H1 (cell line): ENCODE results near the gene HS3ST1. TPM values are rescaled to one million over a fixed set of nuclear protein-coding genes. Genes with fewer than 3 reads are reported as not detected.

ENCODE experiments used
- ASH2L ChIP-seq: fragments of 200-600, 300-600 bp; sonication (generic); IDR thresholded peaks from one replicate; pipeline ENCODE4 v1.7.1; 2017; ENCODE audit warnings: low read length
- EZH2 ChIP-seq: fragments of 200-600 bp; sonication (generic); IDR thresholded peaks from 2 replicates; pipeline ENCODE4 v1.7.1; 2012; ENCODE audit warnings: low read depth, mild to moderate bottlenecking, moderate library complexity, low read length, inconsistent platforms; ENCODE audit not compliant: severe bottlenecking
- GTF2F1 ChIP-seq: IDR thresholded peaks from 2 replicates; pipeline ENCODE4 v1.6.1; 2012; ENCODE audit warnings: low read depth, low read length, improper control_type of control experiment, borderline replicate concordance
- HDAC6 ChIP-seq: IDR thresholded peaks from one replicate; pipeline ENCODE4 v1.7.1; 2012; ENCODE audit warnings: low read depth, mild to moderate bottlenecking, inconsistent platforms, low read length, moderate library complexity
- polyA plus RNA-seq, 7 experiments: library from polyadenylated mRNA; depleted of rRNA in 3 of 7; stranded (reverse) in 5 of 7; unstranded in 2 of 7; fragments of >200 nt in 5 of 7; fragments of 200-250 nt in 2 of 7; gene quantifications; 1 replicate in 5 of 7; 2 replicates in 1 of 7; 4 replicates in 1 of 7; pipeline versions ENCODE4 v1.2.1 to v1.2.3, GENCODE V29; 2011 to 2013; ENCODE audit warnings: missing spikeins in 2 of 7, mixed read lengths in 2 of 7
- total RNA-seq: library from RNA; stranded (reverse); fragmentation: NEBNext Ultra II Directional; extraction: Animal tissue kit (Norgen Biotek cat#: 25700); gene quantifications from 2 replicates; pipeline ENCODE4 v1.2.1, GENCODE V29; 2021

The HS3ST1 gene
- total and polyA plus RNA-seq, 2 of the 8 experiments (the other 6 are each of a cell fraction or from before 2014, with no cell fraction given), result 0.50 to 1.5 TPM

- TF ChIP-seq GTF2F1 (no peak), EZH2 (no peak), ASH2L (no peak), HDAC6 (no peak)
Observed at GRCh38 chr4:11376146-11376545, 52.5 kb downstream of the HS3ST1 start (continued).
